Hepatic stellate cell (primary cell): ENCODE measurements around the gene CDH11.

Experiments used
- DNase-seq: peaks from one replicate; pipeline ENCODE4 v3.0.0; 2011; ENCODE audit warnings: low spot score

CDH11 gene

DNA sequence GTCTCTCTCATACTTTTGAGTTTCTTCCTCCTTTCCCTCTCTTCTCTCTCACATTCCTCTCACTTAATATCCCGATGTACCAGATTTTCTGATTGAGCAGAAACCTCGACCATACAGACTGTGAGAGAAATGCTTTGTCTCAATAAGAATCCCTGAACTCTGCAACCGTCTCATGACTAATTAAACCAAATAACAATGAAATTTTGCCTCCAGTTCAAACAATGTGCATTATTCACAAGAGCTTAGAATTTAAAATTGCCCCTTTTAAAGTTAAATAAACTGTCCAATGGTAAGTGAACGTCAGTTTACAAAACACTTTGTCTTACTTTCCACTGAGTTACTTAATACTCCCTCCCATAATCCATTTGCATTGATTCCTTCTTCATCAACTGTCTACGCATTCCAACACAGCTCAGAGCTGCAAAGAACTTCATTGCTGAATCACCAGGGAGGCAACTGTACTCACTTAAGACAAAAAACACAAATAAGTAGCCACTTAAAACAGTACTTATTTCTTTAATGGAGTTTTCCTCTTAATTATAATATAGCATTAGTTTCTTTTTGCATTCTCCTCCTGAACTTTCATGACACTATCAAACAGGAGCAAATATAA, 4.9 kb downstream of the CDH11 start:
- DNase-seq: no peak

DNA sequence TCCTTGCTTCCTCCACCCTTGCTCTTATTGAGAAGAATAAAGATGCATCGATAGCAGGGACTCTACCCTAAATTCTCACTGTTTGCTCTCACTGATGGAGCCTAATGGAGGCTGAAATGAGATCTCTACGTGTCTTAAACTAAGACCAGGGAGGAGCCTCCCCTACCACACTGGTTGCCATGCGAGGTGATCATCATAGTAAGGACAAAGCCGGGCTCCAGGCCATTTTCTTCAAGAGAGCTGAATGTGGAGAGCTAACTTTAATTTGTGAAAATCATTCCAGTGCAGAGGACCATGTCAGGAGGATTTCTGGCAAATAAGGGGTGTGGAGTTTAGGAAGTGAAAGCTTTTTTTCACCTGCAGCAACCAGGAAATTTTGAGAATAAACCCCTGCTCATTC, 5.6 kb downstream of the CDH11 start:
- no peak for DNase-seq

DNA sequence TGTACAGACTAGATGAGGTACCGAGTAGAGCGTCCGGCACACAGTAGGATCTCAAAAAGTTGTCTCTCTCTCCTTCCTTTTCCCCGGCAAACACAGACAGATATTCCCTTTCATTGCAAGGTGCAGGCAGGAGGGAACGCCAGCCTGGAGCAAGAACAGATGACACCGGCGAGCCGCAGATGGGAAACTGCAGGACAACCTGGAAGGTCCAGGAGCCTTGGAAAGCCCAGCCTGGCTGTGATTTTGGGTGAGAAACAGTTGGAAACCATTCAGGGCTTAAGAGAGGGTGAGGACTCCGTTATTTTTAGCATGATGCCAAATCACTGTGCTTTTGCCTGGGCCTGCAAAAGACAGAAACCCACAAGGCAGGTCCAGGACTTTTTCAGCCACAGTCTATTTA, 7.3 kb downstream of the CDH11 start:
- no peak for DNase-seq

DNA sequence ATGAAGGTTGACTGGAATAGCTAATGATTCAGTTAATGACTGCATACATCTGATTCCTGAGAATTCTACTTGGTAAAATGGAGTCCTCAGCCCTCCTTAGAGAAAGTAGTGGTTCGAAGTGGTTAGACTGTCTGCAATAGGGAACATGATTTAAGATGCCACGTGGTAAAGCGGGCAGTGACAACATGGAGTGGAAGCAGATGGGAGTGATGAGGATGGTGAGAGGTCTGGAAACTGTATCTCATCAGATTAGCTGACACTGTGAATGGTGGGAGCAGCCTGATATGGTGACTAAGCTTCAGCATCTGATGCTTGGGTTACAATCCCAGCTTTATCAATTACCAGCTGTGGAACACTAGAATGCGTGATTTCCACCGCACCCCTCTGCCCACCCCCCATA, 8.4 kb downstream of the CDH11 start:
- no peak for DNase-seq

DNA sequence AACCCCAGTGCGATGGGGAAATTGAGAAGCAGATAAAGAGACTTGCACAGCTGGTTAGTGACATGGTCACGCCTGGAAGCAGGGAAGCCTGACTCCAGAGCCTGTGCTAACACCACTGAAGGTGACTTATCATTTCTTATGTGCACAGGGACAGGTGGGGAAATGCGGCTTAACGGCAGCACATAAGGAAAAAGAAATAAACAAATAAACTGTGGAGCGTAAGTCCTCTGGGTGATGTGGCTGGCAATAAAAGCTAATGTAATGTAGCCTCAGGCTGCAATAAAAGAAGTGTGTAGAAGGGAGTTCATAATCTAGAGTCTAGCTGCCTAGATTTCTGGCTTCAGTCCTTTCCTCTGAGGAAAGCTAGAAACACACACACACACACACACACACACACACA, 10.6 kb downstream of the CDH11 start:
- DNase-seq: no peak

DNA sequence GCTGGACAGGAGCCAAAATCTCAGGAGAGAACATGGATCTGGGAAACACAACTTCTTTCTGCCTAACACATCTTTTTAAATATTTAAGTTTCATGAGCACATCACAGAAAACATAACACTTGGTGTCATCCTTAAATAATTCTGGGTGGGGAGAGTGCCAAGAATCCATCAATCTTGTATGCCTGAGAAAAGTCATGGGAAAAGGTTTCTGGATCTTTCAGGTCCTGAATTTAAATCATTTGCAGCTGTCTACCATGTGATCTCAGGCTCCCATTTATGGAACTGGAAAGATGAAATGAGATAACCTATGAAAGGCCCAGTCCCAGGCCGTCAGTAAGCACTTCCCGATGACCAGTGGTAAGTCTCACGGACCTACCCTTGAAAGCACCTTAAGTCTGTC, 15.1 kb downstream of the CDH11 start:
- DNase-seq: no peak

DNA sequence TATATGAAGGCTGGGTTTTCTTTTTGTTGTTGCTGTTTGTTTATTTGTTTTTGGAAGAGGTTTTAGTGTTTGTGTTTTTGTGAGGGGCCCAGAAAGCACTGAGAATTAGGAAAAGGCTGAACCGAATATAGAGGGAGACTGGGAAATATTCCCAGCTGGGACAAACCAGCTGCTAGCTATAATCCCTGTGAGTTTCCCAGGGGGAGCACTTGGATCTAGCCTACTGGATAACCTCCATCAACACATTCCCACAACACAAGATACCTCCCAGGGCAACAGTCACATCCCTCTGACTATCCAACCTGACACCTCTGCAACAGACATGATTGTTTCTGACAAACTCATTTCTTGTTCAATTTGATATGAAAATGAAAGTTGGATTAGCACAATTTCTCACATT, 16.7 kb downstream of the CDH11 start:
- DNase-seq: no peak

DNA sequence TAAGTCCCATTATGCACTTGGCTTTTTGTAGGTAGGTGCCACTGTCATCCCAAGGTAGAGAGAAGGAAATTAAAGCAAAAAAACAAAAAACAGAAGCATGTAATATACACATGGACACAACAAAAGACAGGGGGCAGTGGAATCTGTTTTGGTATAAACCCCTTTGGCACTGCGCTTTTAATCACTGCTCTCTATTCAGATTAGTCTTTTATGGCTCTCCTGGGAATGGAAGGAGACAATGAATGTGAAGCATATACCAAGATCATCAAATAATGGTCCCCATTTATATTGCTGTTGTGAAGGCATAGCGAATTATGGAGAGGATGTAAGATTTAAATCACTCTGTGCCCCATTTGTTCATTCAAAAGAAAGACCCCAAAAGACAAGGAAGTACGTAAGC, 17.4 kb downstream of the CDH11 start:
- DNase-seq: no peak

DNA sequence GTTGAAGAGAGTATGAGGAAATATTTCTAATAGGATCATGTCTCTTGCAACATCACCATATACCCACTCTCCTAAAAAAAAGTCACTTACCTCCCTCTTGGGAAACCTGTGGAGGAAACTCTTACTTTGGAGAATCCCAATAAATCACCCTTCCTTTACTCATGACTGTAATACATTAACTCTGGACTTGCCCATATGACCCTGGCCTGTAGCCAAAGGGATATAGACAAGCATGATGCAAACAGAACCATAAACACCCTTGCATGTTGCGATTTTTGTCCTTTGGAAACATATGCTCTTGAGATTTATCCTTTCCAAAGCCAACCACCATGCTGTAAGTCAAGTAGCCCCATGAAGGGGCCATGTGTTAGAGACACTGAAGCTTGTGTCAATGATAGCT, 19.5 kb downstream of the CDH11 start:
- DNase-seq: no peak

DNA sequence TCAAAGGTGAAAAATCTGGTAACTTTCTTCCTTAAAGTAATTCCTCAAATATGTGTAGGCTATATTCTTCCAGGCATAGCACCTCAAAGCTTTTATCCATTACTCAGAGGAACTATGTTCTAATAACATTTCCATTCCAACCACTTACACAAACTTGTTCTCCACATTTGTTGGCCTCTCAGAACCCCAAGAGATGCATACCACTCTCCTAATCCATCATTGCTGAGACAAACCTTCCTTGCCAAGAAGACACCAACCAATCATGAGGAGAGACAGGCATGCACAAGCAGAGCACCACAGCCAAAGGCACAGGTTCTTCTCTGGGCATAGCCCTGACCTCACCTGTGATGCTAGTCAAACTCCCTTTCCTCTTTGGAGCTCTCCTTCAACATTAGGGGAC, 20.9 kb downstream of the CDH11 start:
- DNase-seq: no peak

DNA sequence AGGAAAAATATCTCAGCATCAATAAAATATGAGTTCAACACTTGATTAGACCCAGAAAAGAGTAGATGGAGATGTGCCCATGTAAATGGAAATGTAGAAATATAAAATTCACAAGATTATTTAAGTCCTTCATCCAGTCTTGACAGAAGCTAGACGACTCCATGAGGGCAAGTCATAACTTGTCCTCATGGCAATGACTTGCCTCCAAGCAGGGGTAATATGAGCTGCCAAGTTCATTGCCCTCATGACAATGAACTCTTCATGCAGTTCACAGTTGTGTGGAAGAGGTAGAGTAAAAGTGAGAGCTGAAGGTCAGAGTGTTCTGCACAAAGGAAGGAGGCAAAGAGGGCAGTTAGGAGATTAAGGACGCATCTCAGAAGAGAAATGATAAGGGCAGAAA, 22.3 kb downstream of the CDH11 start:
- DNase-seq: no peak

DNA sequence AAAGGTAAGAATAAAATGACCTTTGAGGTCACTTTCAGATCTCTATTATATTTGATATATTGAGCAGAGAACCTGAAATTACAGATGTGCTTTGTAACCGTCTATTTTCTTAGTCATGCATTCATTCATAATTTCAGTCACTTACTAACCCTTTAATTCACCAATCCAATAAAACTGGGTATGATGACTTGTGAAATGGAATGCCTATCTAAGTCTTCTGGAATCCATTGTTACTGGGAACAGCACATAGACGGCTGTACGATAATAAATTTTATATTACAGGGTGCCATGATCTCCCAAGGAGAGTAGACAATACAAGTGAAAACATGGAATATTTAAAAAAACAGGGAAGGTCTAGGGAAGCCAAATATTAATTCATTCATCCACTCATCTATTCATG, 22.9 kb downstream of the CDH11 start:
- no peak for DNase-seq

DNA sequence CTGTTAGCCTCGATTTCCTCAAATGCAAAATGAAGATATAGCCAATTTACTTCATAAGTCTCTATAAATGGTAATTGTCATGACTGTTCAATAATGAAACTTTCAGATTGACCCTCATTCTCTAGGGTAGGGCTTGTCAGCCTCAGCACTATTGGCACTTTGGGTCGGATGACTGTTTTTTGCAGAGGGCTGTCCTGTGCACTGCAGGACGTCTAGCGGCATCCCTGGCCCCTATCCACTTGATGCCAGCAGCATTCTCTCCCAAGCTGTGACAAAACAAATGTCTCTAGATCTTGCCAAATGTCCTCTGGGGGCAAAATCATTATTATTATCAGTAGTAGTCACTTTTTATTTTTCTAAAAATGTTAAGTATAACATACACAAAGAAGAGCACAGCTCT, 24.6 kb downstream of the CDH11 start:
- no peak for DNase-seq

DNA sequence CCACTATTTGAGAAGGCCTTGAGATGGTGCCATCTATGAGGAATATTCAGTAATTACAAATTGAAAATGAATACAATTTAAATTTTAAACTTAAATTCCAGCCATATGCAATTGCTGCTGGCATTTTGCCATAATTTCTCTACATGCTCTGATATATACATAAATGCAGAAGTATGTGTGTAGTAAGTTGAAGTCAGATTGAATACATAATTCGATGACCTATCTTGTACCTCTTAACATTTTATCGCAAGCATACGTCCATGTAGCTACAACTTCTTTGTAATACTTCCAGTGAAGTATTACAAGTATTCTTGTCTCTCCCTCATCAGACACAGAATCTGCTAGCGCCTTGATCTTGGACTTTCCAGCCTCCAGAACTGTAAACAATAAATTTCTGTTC, 26.0 kb downstream of the CDH11 start:
- no peak for DNase-seq

DNA sequence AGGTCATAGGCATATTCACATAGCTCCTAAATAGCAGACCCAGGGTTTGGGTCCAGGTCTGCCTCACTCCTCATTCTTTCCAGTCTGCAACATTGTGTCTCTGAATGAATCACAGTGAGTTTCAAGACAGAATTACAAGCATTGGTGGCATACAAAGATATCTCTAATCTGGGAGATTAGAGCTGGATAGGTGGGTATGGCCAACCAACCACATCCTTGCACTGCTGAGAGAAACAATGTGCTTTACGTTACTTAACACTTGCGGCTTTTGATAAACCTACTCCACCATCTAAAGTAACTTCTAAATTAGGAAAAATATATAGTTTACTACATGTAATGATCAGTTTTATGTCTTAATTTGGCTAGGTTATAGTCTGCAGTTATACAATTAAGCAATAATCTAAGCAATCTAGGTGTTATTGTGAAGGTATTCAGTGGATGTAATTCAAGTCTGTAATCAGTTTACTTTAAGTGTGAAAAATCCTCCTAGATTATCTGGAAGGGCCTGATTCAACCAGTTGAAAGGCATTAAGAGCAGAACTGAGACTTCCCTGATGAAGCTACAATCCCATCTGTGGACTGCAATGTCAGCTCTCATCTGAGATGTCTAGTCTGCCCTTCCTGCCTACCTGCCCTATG, 26.7 kb downstream of the CDH11 start:
- DNase-seq: no peak

DNA sequence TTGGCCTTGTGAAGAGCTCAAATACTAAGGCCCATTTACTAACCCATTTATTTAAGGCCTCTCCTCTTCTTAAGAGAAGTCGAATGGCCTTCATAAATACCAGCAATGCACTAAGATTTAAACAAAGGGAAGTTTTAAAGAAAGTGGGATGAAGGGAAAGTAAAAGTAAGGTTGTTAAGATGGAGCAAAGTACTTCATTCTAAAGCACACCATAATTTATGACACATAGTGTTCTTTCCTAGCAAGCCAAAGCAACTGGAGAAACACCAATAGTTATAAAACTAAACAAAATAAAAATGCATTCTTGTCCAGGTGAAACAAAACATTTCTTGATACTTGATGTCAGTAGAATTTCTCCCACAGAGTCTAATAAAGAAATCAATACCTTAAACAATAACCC, 27.9 kb downstream of the CDH11 start:
- no peak for DNase-seq

DNA sequence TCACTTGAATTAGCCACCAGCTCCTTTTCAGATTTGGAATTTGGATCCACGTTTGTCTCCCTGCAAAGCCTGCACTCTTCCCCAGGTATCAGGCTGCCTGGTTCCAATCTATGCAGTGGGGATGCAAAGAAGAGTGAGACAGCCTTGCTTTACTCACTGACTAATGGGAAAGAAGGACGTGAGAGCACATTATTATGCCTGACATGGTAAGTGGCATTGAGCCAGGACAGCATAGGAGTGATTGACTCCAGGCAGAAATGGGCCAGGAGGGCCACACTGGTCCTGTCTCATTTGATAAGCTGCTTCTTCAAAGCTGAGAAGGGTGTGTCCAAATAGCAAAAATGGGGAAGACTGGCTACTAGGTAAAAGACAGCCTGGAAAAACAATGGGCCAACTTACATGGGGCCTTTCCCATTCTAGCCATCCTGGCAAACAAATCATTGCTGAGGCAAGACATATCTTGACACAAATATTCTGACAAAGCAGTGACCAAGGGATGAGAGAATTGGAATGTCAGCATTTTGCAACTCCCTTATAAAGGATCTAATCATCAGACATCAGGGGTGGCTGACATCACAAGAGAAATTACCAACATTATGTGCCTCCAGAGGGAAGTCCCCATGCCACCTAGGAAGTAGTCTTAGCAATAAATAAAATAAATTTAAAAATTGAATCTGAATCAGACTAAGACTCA, 38.6 kb downstream of the CDH11 start:
- no peak for DNase-seq

DNA sequence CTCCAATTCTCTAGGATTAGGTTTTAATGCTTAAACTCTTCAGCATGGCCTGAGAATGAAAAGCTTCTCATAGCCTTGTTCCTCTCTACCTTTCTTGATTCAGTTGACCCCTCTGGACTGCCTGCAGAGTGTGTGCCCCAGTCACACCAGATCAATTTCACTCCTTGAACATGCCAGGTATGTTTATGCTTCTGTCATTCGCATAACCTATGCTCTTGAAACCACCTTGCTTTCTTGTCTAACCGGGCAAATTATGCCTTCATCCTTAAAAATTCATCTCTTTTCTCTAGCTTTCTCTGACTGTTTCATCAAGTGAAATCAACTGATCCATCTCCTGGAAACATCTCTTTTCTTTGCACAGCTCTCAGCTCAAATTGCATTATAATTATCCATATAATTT, 42.3 kb downstream of the CDH11 start:
- no peak for DNase-seq

DNA sequence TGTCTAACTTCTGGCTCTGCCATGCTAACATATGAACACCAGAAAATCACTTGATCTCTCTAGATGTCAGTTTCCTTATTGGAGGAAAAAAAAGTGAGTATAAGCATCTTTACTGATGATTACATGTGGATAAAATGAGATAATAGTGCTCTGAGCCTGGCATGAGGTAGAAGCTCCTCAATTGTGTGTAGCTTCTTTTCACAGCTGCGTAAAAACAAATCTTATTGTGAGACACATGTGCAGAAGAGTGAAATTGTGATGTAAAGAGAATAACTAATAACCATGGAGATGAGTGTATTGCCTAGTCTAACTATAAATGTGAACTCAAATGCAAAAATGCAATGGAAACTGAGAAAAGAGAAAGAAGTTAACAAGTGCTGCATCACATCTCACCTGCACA, 44.7 kb downstream of the CDH11 start:
- DNase-seq: no peak

DNA sequence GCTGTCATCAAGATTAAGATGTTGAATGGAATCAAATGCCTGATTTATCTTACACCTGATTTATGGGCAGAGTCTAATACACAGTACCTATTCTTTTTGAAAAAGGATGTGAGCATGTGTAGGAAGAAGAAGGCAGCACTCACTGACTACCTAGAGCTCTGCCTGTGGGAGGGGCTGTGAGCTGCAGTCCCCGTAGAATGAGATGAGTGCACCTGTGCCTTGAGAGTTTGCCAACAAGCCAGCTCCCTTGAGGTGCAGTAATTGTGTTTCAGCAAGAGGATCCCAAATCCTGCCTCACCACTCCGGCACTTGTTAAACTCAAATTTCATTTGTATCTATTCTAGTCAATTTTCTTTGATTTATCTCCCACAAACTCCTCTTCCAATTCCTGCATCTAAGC, 46.0 kb downstream of the CDH11 start:
- DNase-seq: no peak

DNA sequence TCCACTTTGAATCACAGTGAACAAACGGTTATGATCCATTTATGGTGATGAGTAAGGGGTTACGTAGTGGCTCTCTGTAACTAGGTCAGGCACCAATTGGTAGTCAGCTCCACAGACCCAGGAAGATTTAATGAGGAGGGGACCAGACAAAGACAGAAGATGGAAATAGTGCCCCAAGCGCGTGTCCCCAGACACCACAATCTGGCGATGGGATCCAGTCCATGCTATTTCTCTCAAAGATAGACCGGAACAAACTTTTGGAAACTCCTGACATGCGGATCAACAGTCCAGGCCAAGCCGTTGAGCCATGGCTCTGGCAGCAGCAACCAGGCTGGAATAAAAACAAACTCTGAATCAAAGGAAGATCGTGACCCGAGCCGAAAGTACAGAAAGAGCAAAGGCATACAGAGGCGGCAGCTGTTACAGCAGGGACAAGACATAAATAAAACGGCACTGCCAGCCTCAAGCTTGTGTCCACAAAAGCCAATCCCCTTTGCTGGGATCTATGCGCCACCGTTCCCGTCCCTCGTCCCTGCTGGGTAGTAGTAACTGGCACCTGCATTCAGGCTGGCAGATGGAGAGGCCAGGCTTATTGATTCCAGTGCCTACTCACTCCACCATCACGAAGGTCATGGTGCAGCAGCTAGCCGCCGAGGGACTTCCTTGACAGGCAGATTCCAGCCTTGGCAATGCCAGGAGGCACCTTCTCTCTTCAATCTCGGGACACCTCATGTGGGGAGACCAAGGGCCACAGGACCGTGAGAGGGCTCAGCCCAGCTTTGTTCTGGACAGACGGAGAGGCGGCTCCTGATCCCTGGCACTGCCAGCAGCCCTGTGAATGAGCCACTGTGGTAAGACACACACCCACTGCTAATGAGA, 50.2 kb downstream of the CDH11 start:
- DNase-seq: peak; percentile 26

DNA sequence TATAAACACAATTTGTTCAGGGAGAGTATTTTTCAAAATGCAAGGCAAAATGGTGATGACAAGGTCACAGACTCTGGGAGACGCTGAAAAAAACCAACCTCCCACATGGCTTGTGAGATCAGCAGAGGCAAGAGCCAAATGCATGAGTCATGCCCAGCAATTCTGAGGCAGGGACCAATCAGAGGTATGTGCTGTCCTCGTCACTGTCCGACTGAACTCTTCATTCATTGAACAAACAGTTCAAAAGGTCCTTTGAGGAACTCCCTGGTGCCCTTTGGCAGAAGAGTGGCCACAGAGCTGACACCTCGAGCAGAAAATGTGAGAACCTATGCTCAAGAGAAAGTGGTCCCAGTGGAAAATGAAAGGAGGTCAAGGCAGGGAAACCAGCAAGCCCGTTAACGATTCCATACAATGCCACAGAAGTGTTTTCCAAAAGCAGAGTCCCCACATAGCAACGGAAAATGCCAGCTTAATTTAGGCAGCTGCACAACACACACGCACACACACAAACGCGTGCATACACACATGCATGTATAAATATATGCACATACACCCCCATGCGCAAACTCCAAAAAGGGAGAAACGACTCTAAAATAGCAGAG, 50.9 kb downstream of the CDH11 start:
- peak; percentile 78 for DNase-seq
